ENCODE measurements around the gene HDDC2. TPM values are rescaled to one million over a fixed set of nuclear protein-coding genes. Genes with fewer than 3 reads are reported as not detected.
"Not testable (repeated sequence)": the region's sequence is repeated elsewhere in the genome, so short reads cannot be mapped to it uniquely, and the experiment has no call there.

Gene HDDC2
- total and polyA plus RNA-seq, 5 experiments from 2014 or later = 62.9 to 134 (median 118) TPM

DNA sequence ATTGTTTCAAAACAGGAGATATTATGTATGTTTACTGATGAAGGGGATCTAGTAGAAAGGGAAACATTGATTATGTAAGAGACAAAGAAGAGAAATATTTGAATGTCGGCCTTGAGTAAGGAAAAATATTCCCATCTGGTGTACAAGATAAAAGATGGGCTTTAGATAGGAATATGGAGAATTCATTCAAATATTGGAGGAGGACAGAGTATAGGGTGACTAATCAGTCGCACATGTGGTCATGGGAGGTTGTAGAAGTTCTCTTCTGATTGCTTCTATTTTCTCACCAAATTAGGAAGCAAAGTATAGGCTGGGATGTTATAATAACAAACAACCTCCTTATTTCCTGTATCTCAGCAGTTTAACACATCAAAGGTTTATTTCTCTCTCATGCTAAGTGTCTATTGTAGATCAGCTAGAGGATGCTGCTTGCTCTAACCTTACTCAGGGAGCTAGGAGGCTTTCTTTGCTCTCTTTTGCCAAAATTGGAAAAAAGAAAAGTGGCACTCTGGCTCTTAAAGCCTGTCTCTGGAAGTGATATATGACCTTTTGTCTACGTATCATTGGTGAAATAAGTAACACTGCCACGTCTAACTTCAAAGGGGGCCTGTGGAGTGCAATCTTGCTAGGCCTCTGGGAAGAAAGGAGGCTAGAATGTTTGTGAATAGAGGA is 1.2 kb upstream of the HDDC2 start:
- ATAC-seq = peak; percentile 80 to 91
- Mint-ChIP-seq H3K27me3 (peaks cover 1 to 19% (median 5%) of the 10 kb centered on the region in 5 donors), H3K4me1 (peaks cover 37 to 49% (median 47%) of the 10 kb centered on the region in 4 donors), H3K9me3 (peaks cover 0 to 5% (median 0%) of the 10 kb centered on the region in 9 donors), H3K27ac (peak overlapping the region; percentile 85 to 98 (median 92)), H3K36me3 (peaks cover 0 to 23% (median 10%) of the 10 kb centered on the region in 3 donors), H3K4me3 (peak overlapping the region; percentile 85 to 96 (median 90))
- DNase-seq = peak in 3 of 10 donors; percentile 39 to 60 (median 58)
- POLR2A ChIA-PET = interaction anchor here (1.2 to 2.9 kb wide), 7 partner anchors 10 to 671 kb away, joined by 3 to 24 read pairs (median 7); partner anchors contain the start of genes HEY2 and NCOA7

DNA sequence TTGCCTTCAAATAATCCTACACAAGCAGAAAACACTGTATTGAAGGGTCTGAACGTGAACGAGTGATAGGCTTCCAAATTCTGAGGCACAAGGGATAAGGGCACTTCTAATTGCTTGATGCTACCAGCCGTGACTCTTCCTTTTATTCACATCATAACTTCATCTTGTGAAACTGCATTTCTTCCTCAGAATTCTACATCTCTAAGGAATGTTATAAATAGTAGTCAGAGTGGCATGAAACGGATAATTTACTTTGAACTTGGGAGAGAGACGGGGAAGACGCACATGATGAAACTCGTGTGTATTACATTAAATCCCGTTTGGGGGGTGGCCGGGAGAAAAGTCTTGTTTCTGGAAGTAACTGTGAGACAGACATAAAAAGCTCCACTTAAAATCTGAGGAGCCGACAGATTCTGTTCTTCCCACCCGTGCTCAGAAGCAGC is 754 bp downstream of the HDDC2 start:
- ATAC-seq (no peak), DNase-seq (peak in 1 of 10 donors; percentile 4)
- peak overlapping the region; percentile 85 to 96 (median 91) for H3K4me3 Mint-ChIP-seq
- peaks cover 0 to 5% (median 0%) of the 10 kb centered on the region in 9 donors for H3K9me3 Mint-ChIP-seq
- H3K4me1 Mint-ChIP-seq = peaks cover 46 to 65% (median 62%) of the 10 kb centered on the region in 4 donors
- H3K27me3 Mint-ChIP-seq = peaks cover 0 to 3% (median under 1%) of the 10 kb centered on the region in 5 donors
- H3K27ac Mint-ChIP-seq = peak overlapping the region; percentile 84 to 96 (median 92)
- POLR2A ChIA-PET = interaction anchor here (0.7 to 2.9 kb wide), 7 partner anchors 445 to 685 kb away, joined by 3 to 24 read pairs (median 6); partner anchors contain the start of genes HEY2, NCOA7 and TRMT11
- peaks cover 9 to 40% (median 26%) of the 10 kb centered on the region in 3 donors for H3K36me3 Mint-ChIP-seq

DNA sequence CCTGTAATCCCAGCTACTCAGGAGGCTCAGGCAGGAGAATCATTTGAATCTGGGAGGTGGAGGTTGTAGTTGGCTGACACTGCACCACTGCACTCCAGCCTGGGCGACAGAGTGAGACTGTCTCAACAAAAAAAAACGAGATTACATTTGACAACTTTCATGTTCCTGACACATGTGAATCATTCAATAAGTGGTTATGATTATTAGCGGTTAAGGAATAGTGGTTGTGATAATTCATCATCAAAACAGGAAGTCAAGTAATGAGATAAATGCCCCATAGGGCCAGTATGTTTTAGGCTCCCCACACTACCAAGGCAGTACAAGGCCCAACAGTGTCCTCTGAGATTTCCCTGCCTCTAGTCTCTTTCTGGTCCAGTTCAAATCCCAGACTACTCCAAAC is 2.5 kb downstream of the HDDC2 start:
- POLR2A ChIA-PET = interaction anchor here (1.5 kb wide), 1 partner anchor 491 kb away, joined by 4 read pairs; no protein-coding TSS in a partner anchor
- peak in 1 of 10 donors; percentile 18 for DNase-seq
- no peak for ATAC-seq
- H3K4me3 Mint-ChIP-seq = peak overlapping the region in 9 of 10 donors; percentile 13 to 93 (median 87)
- H3K27me3 Mint-ChIP-seq = no peaks in the 10 kb centered on the region
- peaks cover 9 to 57% (median 35%) of the 10 kb centered on the region in 3 donors for H3K36me3 Mint-ChIP-seq
- H3K9me3 Mint-ChIP-seq = peaks cover 0 to 5% (median 0%) of the 10 kb centered on the region in 9 donors
- H3K27ac Mint-ChIP-seq = peak overlapping the region; percentile 16 to 96 (median 85)
- peaks cover 54 to 79% (median 77%) of the 10 kb centered on the region in 4 donors for H3K4me1 Mint-ChIP-seq

DNA sequence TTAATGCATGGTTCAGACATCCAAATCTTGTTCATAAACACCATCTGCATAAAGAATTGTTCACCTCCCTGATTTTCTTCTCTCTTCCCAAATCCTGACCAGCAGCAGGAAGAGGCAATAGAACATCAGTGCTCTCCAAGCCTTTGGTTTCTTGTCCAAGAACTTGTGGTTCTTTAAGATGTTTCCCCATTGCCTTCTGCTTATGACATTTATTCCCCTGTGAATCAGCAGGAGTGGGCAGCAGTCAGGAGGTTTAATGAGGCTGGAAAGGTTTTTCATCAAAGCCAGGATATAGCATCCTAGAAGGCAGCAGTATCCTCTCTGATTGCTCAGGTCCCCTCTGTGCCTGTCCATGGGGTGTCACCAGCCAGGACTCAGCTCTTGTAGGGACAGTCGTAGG is 5.3 kb downstream of the HDDC2 start:
- DNase-seq = no peak
- Mint-ChIP-seq H3K4me3 (no peak overlapping the region), H3K27ac (no peak overlapping the region)

DNA sequence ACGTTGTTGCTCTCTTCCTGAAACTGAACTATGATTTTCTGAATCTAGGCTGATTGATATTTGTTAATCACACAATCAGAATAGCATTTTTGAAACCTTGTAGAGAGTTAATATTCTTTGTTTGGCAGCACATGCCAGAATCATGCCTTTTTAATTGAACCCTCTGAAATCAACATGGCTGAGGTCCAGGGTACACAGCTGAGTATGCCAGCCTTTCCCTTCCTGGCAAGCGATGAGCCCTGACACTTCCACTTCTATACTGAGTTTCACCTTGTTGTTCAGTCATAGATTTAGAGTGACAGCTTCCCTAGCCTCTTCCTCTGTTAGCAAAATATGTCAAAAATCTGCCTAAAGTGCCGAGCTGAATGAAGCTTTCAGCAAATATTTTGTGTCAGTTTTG is 6.8 kb downstream of the HDDC2 start:
- ATAC-seq = no peak
- no peaks in the 10 kb centered on the region for H3K27me3 Mint-ChIP-seq
- H3K36me3 Mint-ChIP-seq = peaks cover 24 to 95% (median 69%) of the 10 kb centered on the region in 3 donors
- POLR2A ChIA-PET = no interaction called here
- no peak overlapping the region for H3K4me3 Mint-ChIP-seq
- peaks cover 41 to 61% (median 53%) of the 10 kb centered on the region in 4 donors for H3K4me1 Mint-ChIP-seq
- no peak for DNase-seq
- peaks cover 0 to 5% (median 0%) of the 10 kb centered on the region in 9 donors for H3K9me3 Mint-ChIP-seq
- peak overlapping the region in 3 of 10 donors; percentile 13 to 48 (median 40) for H3K27ac Mint-ChIP-seq

More for the DNA sequence above, 5.3 kb downstream of the HDDC2 start:
- Mint-ChIP-seq H3K9me3 (no peaks in the 10 kb centered on the region), H3K27me3 (no peaks in the 10 kb centered on the region), H3K4me1 (peaks cover 50 to 75% (median 67%) of the 10 kb centered on the region in 4 donors), H3K36me3 (peaks cover 14 to 85% (median 55%) of the 10 kb centered on the region in 3 donors)
- POLR2A ChIA-PET = no interaction called here
- ATAC-seq = no peak

DNA sequence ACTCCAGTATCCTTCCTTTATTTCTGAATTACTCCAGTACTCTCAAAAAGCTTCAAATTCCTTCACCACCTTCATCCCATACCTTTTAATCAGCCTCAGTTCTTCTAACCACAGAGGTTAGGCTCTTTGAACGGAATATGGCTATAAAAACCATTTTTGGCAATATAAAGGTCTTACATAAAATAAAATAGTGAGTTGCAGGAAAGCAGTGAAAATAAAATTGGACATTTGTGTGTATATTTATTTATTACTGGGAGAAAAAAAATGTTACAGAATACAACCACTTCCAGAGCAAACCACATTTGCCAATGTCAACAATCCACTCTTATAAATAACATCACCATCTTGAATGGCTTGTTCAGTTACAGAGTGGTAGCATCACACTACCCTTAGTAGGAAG is 7.7 kb downstream of the HDDC2 start:
- DNase-seq = no peak
- peak overlapping the region in 2 of 10 donors; percentile 40 to 47 for H3K27ac Mint-ChIP-seq
- H3K27me3 Mint-ChIP-seq = no peaks in the 10 kb centered on the region
- no peak overlapping the region for H3K4me3 Mint-ChIP-seq
- peaks cover 38 to 55% (median 46%) of the 10 kb centered on the region in 4 donors for H3K4me1 Mint-ChIP-seq
- peaks cover 30 to 92% (median 70%) of the 10 kb centered on the region in 3 donors for H3K36me3 Mint-ChIP-seq
- peaks cover 0 to 11% (median 0%) of the 10 kb centered on the region in 9 donors for H3K9me3 Mint-ChIP-seq
- POLR2A ChIA-PET = no interaction called here
- no peak for ATAC-seq

DNA sequence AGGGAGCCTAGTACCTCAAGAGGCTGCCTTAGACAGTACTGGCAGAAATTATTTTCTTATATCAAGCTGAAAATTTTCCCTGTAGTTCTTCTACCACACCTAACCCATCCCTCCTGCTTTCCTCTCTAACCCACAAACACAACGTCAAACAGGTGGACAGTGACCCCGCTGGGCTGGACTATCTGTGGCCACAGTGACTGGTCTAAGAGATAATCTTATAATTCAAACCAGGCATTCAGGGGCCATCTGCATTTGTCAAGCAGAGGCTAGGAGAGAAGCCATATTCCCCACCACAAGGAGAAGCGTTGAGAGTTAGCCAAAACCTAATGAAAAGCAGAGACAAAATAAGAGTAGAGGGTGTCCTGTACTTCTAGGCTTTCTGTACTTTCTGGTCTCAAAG is 8.2 kb downstream of the HDDC2 start:
- DNase-seq = no peak
- Mint-ChIP-seq H3K27me3 (no peaks in the 10 kb centered on the region), H3K27ac (peak overlapping the region in 5 of 10 donors; percentile 4 to 63 (median 40)), H3K4me1 (peaks cover 37 to 53% (median 44%) of the 10 kb centered on the region in 4 donors), H3K9me3 (peaks cover 0 to 11% (median 0%) of the 10 kb centered on the region in 9 donors), H3K4me3 (no peak overlapping the region), H3K36me3 (peaks cover 30 to 88% (median 68%) of the 10 kb centered on the region in 3 donors)
- POLR2A ChIA-PET = no interaction called here
- ATAC-seq = no peak

DNA sequence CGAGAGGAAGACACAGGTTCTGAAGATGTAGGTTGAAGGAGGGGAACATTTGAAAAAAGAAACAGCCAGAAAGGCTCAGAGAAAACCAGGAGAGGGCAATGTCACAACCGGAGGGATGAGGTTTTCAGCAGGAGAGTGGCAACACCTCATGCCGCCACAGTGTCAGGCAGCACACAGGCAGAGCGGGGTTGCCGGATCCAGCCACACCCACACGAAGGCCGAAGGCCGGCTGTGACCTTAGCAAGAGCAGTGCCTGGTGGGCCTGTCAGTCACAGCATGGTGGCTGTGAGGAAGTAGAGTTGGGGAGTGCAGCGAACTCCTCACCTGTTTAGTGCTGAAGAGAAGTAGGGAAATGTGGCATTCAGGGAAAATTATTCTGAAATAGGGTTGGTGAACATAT is 14.0 kb downstream of the HDDC2 start:
- H3K9me3 Mint-ChIP-seq = peaks cover 8 to 65% (median 26%) of the 10 kb centered on the region in 9 donors
- H3K4me1 Mint-ChIP-seq = peaks cover 29 to 46% (median 39%) of the 10 kb centered on the region in 4 donors
- peaks cover 75 to 92% (median 85%) of the 10 kb centered on the region in 3 donors for H3K36me3 Mint-ChIP-seq
- H3K27me3 Mint-ChIP-seq = no peaks in the 10 kb centered on the region
- H3K27ac Mint-ChIP-seq = peak overlapping the region in 3 of 10 donors; percentile 3 to 63 (median 61)
- no peak overlapping the region for H3K4me3 Mint-ChIP-seq
- POLR2A ChIA-PET = no interaction called here
- ATAC-seq = no peak
- no peak for DNase-seq

DNA sequence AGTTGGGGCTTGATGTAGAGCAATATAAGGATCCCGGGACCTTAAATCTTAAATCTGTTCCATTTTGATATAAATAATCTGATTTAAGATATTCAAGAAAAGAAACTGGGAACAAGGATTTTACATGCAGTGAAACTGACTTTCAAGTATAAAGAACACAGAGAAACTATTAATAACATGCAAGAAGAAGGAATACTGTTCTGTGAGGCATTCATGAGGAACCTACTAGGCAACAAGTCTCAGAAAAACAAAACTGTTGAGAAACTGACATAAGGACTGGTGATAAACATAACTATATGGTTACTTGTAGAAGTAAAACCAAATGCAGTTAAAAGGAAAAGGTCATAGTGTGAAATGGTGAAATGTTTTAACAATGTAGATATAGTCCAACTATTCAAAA is 15.8 kb downstream of the HDDC2 start:
- DNase-seq (no peak), ATAC-seq (no peak)
- no peak overlapping the region for H3K4me3 Mint-ChIP-seq
- H3K4me1 Mint-ChIP-seq = peaks cover 37 to 52% (median 43%) of the 10 kb centered on the region in 4 donors
- H3K9me3 Mint-ChIP-seq = peaks cover 11 to 77% (median 36%) of the 10 kb centered on the region in 9 donors
- H3K27me3 Mint-ChIP-seq = no peaks in the 10 kb centered on the region
- peaks cover 77 to 92% (median 86%) of the 10 kb centered on the region in 3 donors for H3K36me3 Mint-ChIP-seq
- no peak overlapping the region for H3K27ac Mint-ChIP-seq
- POLR2A ChIA-PET = no interaction called here

DNA sequence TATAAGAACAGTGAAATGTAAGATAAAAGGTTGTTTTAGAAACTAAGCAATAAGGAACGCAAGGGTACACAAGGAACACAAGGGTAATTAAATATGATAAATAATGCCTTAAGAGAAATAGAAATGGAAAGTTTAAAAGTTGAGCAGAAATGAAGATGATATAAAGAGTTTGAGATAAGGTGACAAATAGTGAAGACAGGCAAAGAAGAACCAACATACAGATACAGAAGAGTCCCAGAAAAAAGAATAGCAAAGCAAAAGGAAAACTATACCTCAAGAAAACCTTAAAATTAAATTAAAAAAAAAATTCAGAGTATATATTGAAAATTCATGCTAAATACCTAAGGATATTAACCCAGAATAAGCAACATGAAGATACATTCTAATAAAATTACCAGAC is 16.4 kb downstream of the HDDC2 start:
- Mint-ChIP-seq H3K4me3 (peak overlapping the region in 1 of 10 donors; percentile 35), H3K27me3 (no peaks in the 10 kb centered on the region), H3K4me1 (peaks cover 38 to 53% (median 46%) of the 10 kb centered on the region in 4 donors), H3K27ac (no peak overlapping the region), H3K9me3 (peaks cover 11 to 79% (median 36%) of the 10 kb centered on the region in 9 donors), H3K36me3 (peaks cover 77 to 92% (median 86%) of the 10 kb centered on the region in 3 donors)
- DNase-seq = no peak
- POLR2A ChIA-PET = no interaction called here
- ATAC-seq = no peak

DNA sequence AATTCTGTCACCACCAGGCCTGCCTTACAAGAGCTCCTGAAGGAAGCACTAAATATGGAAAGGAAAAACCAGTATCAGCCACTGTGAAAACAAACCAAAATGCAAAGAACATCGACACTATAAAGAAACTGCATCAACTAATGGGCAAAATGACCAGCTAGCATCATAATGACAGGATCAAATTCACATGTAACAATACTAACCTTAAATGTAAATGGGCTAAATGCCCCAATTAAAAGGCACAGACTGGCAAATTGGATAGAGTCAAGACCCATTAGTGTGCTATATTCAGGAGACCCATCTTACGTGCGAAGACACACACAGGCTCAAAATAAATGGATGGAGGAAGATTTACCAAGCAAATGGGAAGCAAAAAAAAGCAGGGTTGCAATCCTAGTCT is 19.3 kb downstream of the HDDC2 start:
- peaks cover 8 to 64% (median 35%) of the 10 kb centered on the region in 9 donors for H3K9me3 Mint-ChIP-seq
- H3K4me3 Mint-ChIP-seq, POLR2A ChIA-PET, ATAC-seq, DNase-seq, H3K27me3 Mint-ChIP-seq: not testable (repeated sequence)
- peaks cover 33 to 64% (median 56%) of the 10 kb centered on the region in 4 donors for H3K4me1 Mint-ChIP-seq
- peaks cover 56 to 91% (median 83%) of the 10 kb centered on the region in 3 donors for H3K36me3 Mint-ChIP-seq
- peak overlapping the region in 1 of 10 donors; percentile 47 for H3K27ac Mint-ChIP-seq

DNA sequence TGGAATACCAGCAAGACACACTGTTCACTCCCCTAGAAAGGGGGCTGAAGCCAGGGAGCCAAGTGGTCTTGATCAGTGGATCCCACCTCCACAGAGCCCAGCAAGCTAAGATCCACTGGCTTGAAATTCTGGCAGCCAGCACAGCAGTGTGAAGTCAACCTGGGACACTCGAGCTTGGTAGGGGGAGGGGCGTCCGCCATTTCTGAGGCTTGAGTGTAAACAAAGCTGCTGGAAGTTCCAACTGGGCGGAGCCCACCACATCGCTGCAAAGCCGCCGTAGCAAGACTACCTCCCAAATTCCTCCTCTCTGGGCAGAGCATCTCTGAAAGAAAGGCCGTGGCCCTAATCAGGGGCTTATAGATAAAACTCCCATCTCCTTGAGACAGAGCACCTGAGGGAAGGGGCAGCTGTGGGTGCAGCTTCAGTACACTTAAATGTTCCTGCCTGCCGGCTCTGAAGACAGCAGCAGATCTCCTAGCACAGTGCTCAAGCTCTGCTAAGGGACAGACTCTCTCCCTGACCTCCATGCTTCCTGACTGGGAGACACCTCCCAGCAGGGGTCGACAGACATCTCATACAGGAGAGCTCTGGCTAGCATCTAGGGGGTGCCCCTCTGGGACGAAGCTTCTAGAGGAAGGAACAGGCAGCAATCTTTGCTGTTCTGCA is 21.3 kb downstream of the HDDC2 start:
- H3K36me3 Mint-ChIP-seq = peaks cover 50 to 90% (median 74%) of the 10 kb centered on the region in 3 donors
- DNase-seq, POLR2A ChIA-PET, H3K27me3 Mint-ChIP-seq, ATAC-seq: not testable (repeated sequence)
- peak overlapping the region in 1 of 10 donors; percentile 82 for H3K27ac Mint-ChIP-seq
- H3K4me1 Mint-ChIP-seq = peaks cover 36 to 63% (median 55%) of the 10 kb centered on the region in 4 donors
- H3K9me3 Mint-ChIP-seq = peaks cover 6 to 44% (median 21%) of the 10 kb centered on the region in 9 donors
- H3K4me3 Mint-ChIP-seq = peak overlapping the region in 1 of 10 donors; percentile 8
